ENCODE data around the gene RSL24D1. TPM values are rescaled to one million over a fixed set of nuclear protein-coding genes. Genes with fewer than 3 reads are reported as not detected.

The RSL24D1 gene
- total RNA-seq, 1 experiment from 2014 or later = 115 TPM

DNA sequence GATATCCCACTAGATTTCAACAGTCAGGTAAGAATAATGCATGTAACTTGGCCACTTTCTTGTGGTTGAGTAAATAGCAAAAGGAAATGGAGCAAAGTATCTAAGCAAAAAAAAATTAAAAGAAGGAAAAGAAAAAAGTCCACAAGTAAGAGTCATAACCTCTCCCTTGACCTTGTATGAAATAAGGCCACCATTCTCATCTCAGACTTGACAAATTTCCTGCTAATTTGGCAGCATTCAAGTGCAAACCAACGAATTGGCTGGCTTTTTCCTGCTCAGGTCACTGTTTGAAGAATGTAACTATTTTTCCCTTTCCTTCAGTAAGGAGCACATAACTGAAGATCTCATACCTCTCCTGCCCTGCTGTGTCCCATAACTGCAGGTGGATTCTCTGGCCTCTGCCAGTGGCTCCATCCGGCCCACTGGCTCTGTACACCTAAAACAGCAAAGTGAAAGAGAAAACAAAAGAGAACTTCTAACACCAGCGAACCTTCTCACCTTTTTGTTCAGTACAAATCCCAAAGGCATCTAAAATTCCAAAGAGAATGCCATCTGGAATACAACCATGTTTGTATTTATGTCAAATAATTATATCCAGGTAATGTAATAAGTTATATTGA lies 33.4 kb upstream of the RSL24D1 start:
- H3K27ac Mint-ChIP-seq = no peak overlapping the region

DNA sequence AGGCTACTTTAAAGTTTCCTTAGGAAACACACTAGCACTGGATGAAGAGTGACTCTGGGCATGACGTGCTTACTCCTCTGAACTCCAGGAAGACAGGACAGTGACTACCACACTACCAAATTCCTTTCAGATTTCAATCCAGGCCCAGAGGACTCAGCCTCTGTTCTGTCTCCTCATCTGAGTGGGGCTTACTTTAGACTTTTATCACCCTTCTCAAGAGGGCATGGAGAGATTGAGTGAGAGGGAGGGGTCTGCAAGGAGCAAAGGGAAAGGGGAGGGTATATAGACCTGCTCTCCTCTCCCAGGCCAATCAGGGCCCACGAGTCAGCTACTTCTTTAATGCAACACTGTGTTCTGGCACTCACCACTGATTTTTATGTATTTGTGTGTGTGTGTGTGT lies 29.4 kb upstream of the RSL24D1 start:
- Mint-ChIP-seq H3K27ac (no peak overlapping the region), H3K36me3 (no peaks in the 10 kb centered on the region), H3K4me1 (peaks cover 21% of the 10 kb centered on the region), H3K4me3 (no peak overlapping the region), H3K9me3 (no peaks in the 10 kb centered on the region; the same call in 1 of the 2 replicates), H3K27me3 (ENCODE audit: low read depth) (no peaks in the 10 kb centered on the region)
- ATAC-seq (peak; percentile 62), DNase-seq (ENCODE audit: low spot score) (no peak)
- POLR2A ChIA-PET = interaction anchor here (1.0 kb wide), 1 partner anchor 93 kb away, joined by 3 read pairs; the partner anchor contains the start of genes PIGB and PIGBOS1
- CTCF ChIA-PET = no interaction called here
- no peak for TF ChIP-seq STAT6 (CRISPR knock-in tag; conservative IDR thresholded peaks at IDR 0.05; ENCODE audit: low read depth)
- TF ChIP-seq, protein P1, sequence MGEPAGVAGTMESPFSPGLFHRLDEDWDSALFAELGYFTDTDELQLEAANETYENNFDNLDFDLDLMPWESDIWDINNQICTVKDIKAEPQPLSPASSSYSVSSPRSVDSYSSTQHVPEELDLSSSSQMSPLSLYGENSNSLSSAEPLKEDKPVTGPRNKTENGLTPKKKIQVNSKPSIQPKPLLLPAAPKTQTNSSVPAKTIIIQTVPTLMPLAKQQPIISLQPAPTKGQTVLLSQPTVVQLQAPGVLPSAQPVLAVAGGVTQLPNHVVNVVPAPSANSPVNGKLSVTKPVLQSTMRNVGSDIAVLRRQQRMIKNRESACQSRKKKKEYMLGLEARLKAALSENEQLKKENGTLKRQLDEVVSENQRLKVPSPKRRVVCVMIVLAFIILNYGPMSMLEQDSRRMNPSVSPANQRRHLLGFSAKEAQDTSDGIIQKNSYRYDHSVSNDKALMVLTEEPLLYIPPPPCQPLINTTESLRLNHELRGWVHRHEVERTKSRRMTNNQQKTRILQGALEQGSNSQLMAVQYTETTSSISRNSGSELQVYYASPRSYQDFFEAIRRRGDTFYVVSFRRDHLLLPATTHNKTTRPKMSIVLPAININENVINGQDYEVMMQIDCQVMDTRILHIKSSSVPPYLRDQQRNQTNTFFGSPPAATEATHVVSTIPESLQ (CRISPR knock-in tag; IDR thresholded peaks at IDR 0.05) = no peak
- no peak for TF ChIP-seq SMAD4 (CRISPR knock-in tag; IDR thresholded peaks at IDR 0.05)
- TF ChIP-seq GRHL2 (CRISPR knock-in tag; IDR thresholded peaks at IDR 0.05; ENCODE audit: insufficient replicate concordance, severe bottlenecking) = no peak
- no peak for TF ChIP-seq KAT7 (CRISPR knock-in tag; IDR thresholded peaks at IDR 0.05; ENCODE audit: borderline replicate concordance)
- no peak for TF ChIP-seq ZNF416 (CRISPR knock-in tag; IDR thresholded peaks at IDR 0.05)
- TF ChIP-seq ZBTB21 (CRISPR knock-in tag; IDR thresholded peaks at IDR 0.05; ENCODE audit: borderline replicate concordance) = no peak
- TF ChIP-seq, protein P2, sequence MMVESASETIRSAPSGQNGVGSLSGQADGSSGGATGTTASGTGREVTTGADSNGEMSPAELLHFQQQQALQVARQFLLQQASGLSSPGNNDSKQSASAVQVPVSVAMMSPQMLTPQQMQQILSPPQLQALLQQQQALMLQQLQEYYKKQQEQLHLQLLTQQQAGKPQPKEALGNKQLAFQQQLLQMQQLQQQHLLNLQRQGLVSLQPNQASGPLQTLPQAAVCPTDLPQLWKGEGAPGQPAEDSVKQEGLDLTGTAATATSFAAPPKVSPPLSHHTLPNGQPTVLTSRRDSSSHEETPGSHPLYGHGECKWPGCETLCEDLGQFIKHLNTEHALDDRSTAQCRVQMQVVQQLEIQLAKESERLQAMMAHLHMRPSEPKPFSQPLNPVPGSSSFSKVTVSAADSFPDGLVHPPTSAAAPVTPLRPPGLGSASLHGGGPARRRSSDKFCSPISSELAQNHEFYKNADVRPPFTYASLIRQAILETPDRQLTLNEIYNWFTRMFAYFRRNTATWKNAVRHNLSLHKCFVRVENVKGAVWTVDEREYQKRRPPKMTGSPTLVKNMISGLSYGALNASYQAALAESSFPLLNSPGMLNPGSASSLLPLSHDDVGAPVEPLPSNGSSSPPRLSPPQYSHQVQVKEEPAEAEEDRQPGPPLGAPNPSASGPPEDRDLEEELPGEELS (CRISPR knock-in tag; IDR thresholded peaks at IDR 0.05) = no peak

More for the DNA sequence above, 33.4 kb upstream of the RSL24D1 start:
- H3K4me1 Mint-ChIP-seq = peaks cover 6% of the 10 kb centered on the region
- no peak for ATAC-seq
- TF ChIP-seq IRF1 (CRISPR knock-in tag; IDR thresholded peaks at IDR 0.05) = no peak
- no peak for TF ChIP-seq GTF2I (CRISPR knock-in tag; conservative IDR thresholded peaks at IDR 0.05)
- no peak for TF ChIP-seq ZNF671 (CRISPR knock-in tag; IDR thresholded peaks at IDR 0.05)
- no peak for TF ChIP-seq PRRX2 (CRISPR knock-in tag; IDR thresholded peaks at IDR 0.05)
- no peak for TF ChIP-seq ZBTB43 (CRISPR knock-in tag; IDR thresholded peaks at IDR 0.05)
- TF ChIP-seq MXD4 (CRISPR knock-in tag; IDR thresholded peaks at IDR 0.05; ENCODE audit: borderline replicate concordance) = no peak
- TF ChIP-seq CREB1 (CRISPR knock-in tag; IDR thresholded peaks at IDR 0.05) = no peak
- no peak for TF ChIP-seq ZNF219 (CRISPR knock-in tag; IDR thresholded peaks at IDR 0.05; ENCODE audit: borderline replicate concordance)
- TF ChIP-seq SMAD4 (CRISPR knock-in tag; IDR thresholded peaks at IDR 0.05) = no peak
- no peak for TF ChIP-seq NR3C1 (CRISPR knock-in tag; conservative IDR thresholded peaks at IDR 0.05; ENCODE audit: low read depth)
- no peak for TF ChIP-seq ZNF425 (CRISPR knock-in tag; conservative IDR thresholded peaks at IDR 0.05)
- no peak for TF ChIP-seq NR2C2 (CRISPR knock-in tag; IDR thresholded peaks at IDR 0.05)
- TF ChIP-seq, protein P3, sequence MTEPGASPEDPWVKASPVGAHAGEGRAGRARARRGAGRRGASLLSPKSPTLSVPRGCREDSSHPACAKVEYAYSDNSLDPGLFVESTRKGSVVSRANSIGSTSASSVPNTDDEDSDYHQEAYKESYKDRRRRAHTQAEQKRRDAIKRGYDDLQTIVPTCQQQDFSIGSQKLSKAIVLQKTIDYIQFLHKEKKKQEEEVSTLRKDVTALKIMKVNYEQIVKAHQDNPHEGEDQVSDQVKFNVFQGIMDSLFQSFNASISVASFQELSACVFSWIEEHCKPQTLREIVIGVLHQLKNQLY (CRISPR knock-in tag; IDR thresholded peaks at IDR 0.05) = no peak
- H3K4me3 Mint-ChIP-seq = no peak overlapping the region
- CTCF ChIA-PET = interaction anchor here (0.7 to 1.5 kb wide), 2 partner anchors 12 to 13 kb away, joined by 3 to 6 read pairs; no protein-coding TSS in a partner anchor
- H3K36me3 Mint-ChIP-seq = no peaks in the 10 kb centered on the region
- no peak for DNase-seq (ENCODE audit: low spot score)
- POLR2A ChIA-PET = no interaction called here
- H3K27me3 Mint-ChIP-seq (ENCODE audit: low read depth) = no peaks in the 10 kb centered on the region
- H3K9me3 Mint-ChIP-seq = no peaks in the 10 kb centered on the region; the same call in 1 of the 2 replicates

Measured in WTC11 (cell line).